ENCODE measurements around the gene ABCB6.

The ABCB6 gene

GRCh38 chr2:219210196-219210885, 8.4 kb downstream of the ABCB6 start:
- TF ChIP-seq CTCF (conservative IDR thresholded peaks at IDR 0.05) = no peak
- peak overlapping the region; percentile 9; the same call in 1 of the 2 replicates for H3K27ac ChIP-seq

- H3K27ac ChIP-seq = peak overlapping the region; percentile 89
- TF ChIP-seq CTCF (conservative IDR thresholded peaks at IDR 0.05) = no peak
Measured at GRCh38 chr2:219209236-219210195, 9.2 kb downstream of the ABCB6 start.

- peak overlapping the region; percentile 89 for H3K27ac ChIP-seq
- no peak for TF ChIP-seq CTCF (conservative IDR thresholded peaks at IDR 0.05)
Measured at GRCh38 chr2:219207884-219208740, 10.6 kb downstream of the ABCB6 start.

- no peak for TF ChIP-seq CTCF (conservative IDR thresholded peaks at IDR 0.05)
- peak overlapping the region; percentile 89 for H3K27ac ChIP-seq
Measured at GRCh38 chr2:219207134-219207883, 11.4 kb downstream of the ABCB6 start.

GRCh38 chr2:219206328-219207133, 12.2 kb downstream of the ABCB6 start, which contains the start of gene ZFAND2B:
ZFAND2B (plus strand) TSS chr2:219206782; CDS start chr2:219206988, 206 bp downstream.
- peak within 1 kb of the TSS; percentile 89 for H3K27ac ChIP-seq
- no peak; the same call in 1 of the 2 replicates for TF ChIP-seq CTCF (conservative IDR thresholded peaks at IDR 0.05)

- H3K27ac ChIP-seq = peak overlapping the region; percentile 89
Measured at GRCh38 chr2:219205981-219206327, 12.8 kb downstream of the ABCB6 start.

More at GRCh38 chr2:219205981-219206327, 12.8 kb downstream of the ABCB6 start:
- TF ChIP-seq CTCF (conservative IDR thresholded peaks at IDR 0.05) = no peak

Data from VCaP (cell line).